ENCODE measurements around the gene NECAB2. TPM values are rescaled to one million over a fixed set of nuclear protein-coding genes. Genes with fewer than 3 reads are reported as not detected.

Gene NECAB2
- total and polyA plus RNA-seq, 2 of the 8 experiments (the other 6 are each of a cell fraction or from before 2014, with no cell fraction given) = 3.6 to 4.2 TPM

- H3K27me3 ChIP-seq (replicated peaks in 1 of 4; ENCODE audit: control insufficient read depth in 3 of 4, extremely low read depth in 1 of 4, insufficient read depth in 3 of 4, low read length in 3 of 4) = no peaks in the 10 kb centered on the region
- WGBS, 2 experiments (ENCODE audit: extremely low coverage in 1 of 2, insufficient coverage in 1 of 2, insufficient read length in 1 of 2, insufficient replicate concordance in 2 of 2, low coverage in 1 of 2, low lambda C conversion rate in 2 of 2, missing lambda C conversion rate in 1 of 2) = 91% methylated on average over 3 of the region's 5 CpGs; no CpG with 5 or more reads in 1 of the 2 experiments
- no peak overlapping the region for H2BK15ac ChIP-seq (ENCODE audit: low read length)
- no peak overlapping the region for H3K4me2 ChIP-seq (ENCODE audit: insufficient read depth in 1 of 2, low read depth in 2 of 2, low read length in 2 of 2)
- H2BK20ac ChIP-seq (ENCODE audit: low read length) = no peak overlapping the region
- no peak overlapping the region for H2BK5ac ChIP-seq (ENCODE audit: low read depth, low read length)
- no peak overlapping the region for H3K56ac ChIP-seq (replicated peaks; ENCODE audit: insufficient read length, low read depth, low read length)
- no peak overlapping the region for H4K91ac ChIP-seq (replicated peaks; ENCODE audit: insufficient read length, low read length)
- no peak overlapping the region for H2BK120ac ChIP-seq (replicated peaks; ENCODE audit: low read depth, low read length)
- no peaks in the 10 kb centered on the region for H3K79me1 ChIP-seq (ENCODE audit: low read depth, low read length)
- no peaks in the 10 kb centered on the region for H3K79me2 ChIP-seq (ENCODE audit: control insufficient read depth in 1 of 2, insufficient read depth in 2 of 2, low read length in 2 of 2)
- H3K9ac ChIP-seq (replicated peaks in 1 of 4; ENCODE audit: extremely low read depth in 1 of 4, low read depth in 3 of 4, low read length in 3 of 4) = no peak overlapping the region
- peaks cover 2 to 7% (median 4%) of the 10 kb centered on the region in 4 experiments; a peak in 6 of 7 replicates for H3K4me1 ChIP-seq (replicated peaks in 1 of 4; ENCODE audit: control insufficient read depth in 3 of 4, insufficient read depth in 4 of 4, low read length in 3 of 4)
- FAIRE-seq (no peak), DNase-seq (ENCODE audit: low read depth in 1 of 2, low spot score in 2 of 2) (no peak)
- no peak overlapping the region for H3K4ac ChIP-seq (replicated peaks; ENCODE audit: insufficient read length, low read depth, low read length)
- no peak overlapping the region for H3K27ac ChIP-seq (ENCODE audit: low read depth, low read length)
- H3K18ac ChIP-seq (ENCODE audit: extremely low read depth, low read length) = no peak overlapping the region
- 0 out of 2 replicates have a peak, but pooled peaks cover 1% of the 10 kb centered on the region for H3K23me2 ChIP-seq (ENCODE audit: low read depth, low read length)
- no peak overlapping the region for H2AFZ ChIP-seq (ENCODE audit: low read length)
- no peaks in the 10 kb centered on the region for H3K36me3 ChIP-seq (ENCODE audit: control insufficient read depth in 2 of 4, insufficient read depth in 4 of 4, low read length in 3 of 4)
- no peak overlapping the region for H4K5ac ChIP-seq (ENCODE audit: insufficient read length, low read depth, low read length)
- ChIA-PET POLR2A (ENCODE audit: partially characterized antibody) (interaction anchor here (0.7 kb wide), 1 partner anchor 16 kb away, joined by 4 read pairs; no protein-coding TSS in a partner anchor), CTCF (ENCODE audit: partially characterized antibody) (interaction anchor here (1.1 to 2.0 kb wide), 4 partner anchors 20 to 113 kb away, joined by 3 to 5 read pairs (median 4); no protein-coding TSS in a partner anchor)
- H3K4me3 ChIP-seq (ENCODE audit: extremely low read depth in 1 of 4, insufficient read depth in 2 of 4, low read depth in 3 of 4, low read length in 4 of 4) = no peak overlapping the region
- H3K14ac ChIP-seq (ENCODE audit: insufficient read length) = no peak overlapping the region
- H4K8ac ChIP-seq (ENCODE audit: extremely low read depth, insufficient read depth, low read length) = no peak overlapping the region
- no peak overlapping the region for H3K23ac ChIP-seq (ENCODE audit: insufficient read length)
- no peak overlapping the region for H2AK5ac ChIP-seq (ENCODE audit: low read depth, low read length)
- no peak overlapping the region for H2BK12ac ChIP-seq (ENCODE audit: low read depth, low read length)
- TF ChIP-seq KDM1A (IDR thresholded peaks at IDR 0.05; ENCODE audit: borderline replicate concordance, low read length) (no peak), CHD1 (IDR thresholded peaks at IDR 0.05; ENCODE audit: low read depth, low read length) (no peak), POLR2AphosphoS5 (IDR thresholded peaks at IDR 0.05; ENCODE audit: low read depth, low read length) (no peak), SIX5 (IDR thresholded peaks at IDR 0.05; ENCODE audit: low read depth, low read length) (no peak), PHF8 (conservative IDR thresholded peaks at IDR 0.05; ENCODE audit: low read depth, low read length) (no peak)
- no peaks in the 10 kb centered on the region for H3K9me3 ChIP-seq (ENCODE audit: insufficient read depth in 2 of 2, low read depth in 1 of 2, low read length in 1 of 2)
- H4K20me1 ChIP-seq (replicated peaks in 1 of 2; ENCODE audit: control insufficient read depth in 1 of 2, insufficient read depth in 2 of 2, low read length in 2 of 2) = no peaks in the 10 kb centered on the region
Observed at GRCh38 chr16:83949724-83950001, 18.4 kb upstream of the NECAB2 start.
